Caco-2 (cell line): Measurements from ENCODE around the gene GPR171. TPM values are rescaled to one million over a fixed set of nuclear protein-coding genes. Genes with fewer than 3 reads are reported as not detected.
"Not testable (repeated sequence)": the region's sequence is repeated elsewhere in the genome, so short reads cannot be mapped to it uniquely, and the experiment has no call there.

Experiments
- BruUV-seq: library from RNA; stranded (reverse); fragments of 400-500 nt; replicated peaks from 2 replicates; lab custom pipeline; 2021; lab: Mats Ljungman, UMichigan
- CTCF ChIA-PET: fragments of 300-600 bp; sonication (Branson Sonifier 250); formaldehyde crosslinking; loops from one replicate; lab custom pipeline; 2022; ENCODE audit warnings: antibody characterized with exemption; lab: Charles Lee
- POLR2A ChIA-PET: fragments of 300-600 bp; sonication (Branson Sonifier 250); formaldehyde crosslinking; loops from one replicate; lab custom pipeline; 2022; ENCODE audit warnings: antibody characterized with exemption; lab: Charles Lee
- DNase-seq, 2 experiments: peaks; one replicate each; pipeline versions ENCODE4 v3.0.0 to v3.0.0-alpha.2; 2020 to 2022
- H3K27me3 ChIP-seq: replicated peaks from 2 replicates; pipeline ENCODE4 v1.6.0; 2011; ENCODE audit warnings: low read length; ENCODE audit not compliant: control insufficient read depth, insufficient read depth
- H3K36me3 ChIP-seq: 2 replicates; pipeline ENCODE4 v1.5.1; 2011; ENCODE audit warnings: low read length; ENCODE audit not compliant: control insufficient read depth, insufficient read depth
- H3K4me1 ChIP-seq: fragments of 250-450 bp; sonication (Bioruptor Pico); 2 replicates; pipeline ENCODE4 v1.5.1; 2020; ENCODE audit warnings: mild to moderate bottlenecking
- H3K4me3 ChIP-seq: 2 replicates; pipeline ENCODE4 v1.5.1; 2011; ENCODE audit warnings: low read depth, mild to moderate bottlenecking, control low read depth, low read length
- H3K9me3 ChIP-seq: fragments of 250-450 bp; sonication (Bioruptor Pico); 2 replicates; pipeline ENCODE4 v1.5.1; 2020; ENCODE audit warnings: mild to moderate bottlenecking, moderate library complexity
- H3K27ac Mint-ChIP-seq: one replicate; pipeline ENCODE4 v1.8.0; 2022; ENCODE audit warnings: mixed read lengths; ENCODE audit not compliant: unreplicated experiment
- H3K27me3 Mint-ChIP-seq: one replicate; pipeline ENCODE4 v1.8.0; 2022; ENCODE audit warnings: mixed read lengths; ENCODE audit not compliant: insufficient read depth, unreplicated experiment
- H3K36me3 Mint-ChIP-seq: one replicate; pipeline ENCODE4 v1.8.0; 2022; ENCODE audit warnings: mild to moderate bottlenecking, mixed read lengths; ENCODE audit not compliant: insufficient read depth, unreplicated experiment
- H3K4me1 Mint-ChIP-seq: one replicate; pipeline ENCODE4 v1.8.0; 2022; ENCODE audit warnings: low read depth, mixed read lengths; ENCODE audit not compliant: unreplicated experiment
- H3K4me3 Mint-ChIP-seq: one replicate; pipeline ENCODE4 v1.8.0; 2022; ENCODE audit warnings: mild to moderate bottlenecking, moderate library complexity, mixed read lengths; ENCODE audit not compliant: unreplicated experiment
- H3K9me3 Mint-ChIP-seq: one replicate; pipeline ENCODE4 v1.8.0; 2022; ENCODE audit warnings: mixed read lengths; ENCODE audit not compliant: unreplicated experiment
- CTCF ChIP-seq, 2 experiments: fragments of 200-600 bp in 1 of 2; IDR thresholded peaks; 1 replicate in 1 of 2; 2 replicates in 1 of 2; pipeline versions ENCODE4 v1.5.1 to v1.8.0; 2011 to 2022; ENCODE audit warnings: antibody characterized with exemption in 1 of 2, control low read depth in 1 of 2, inconsistent platforms in 1 of 2, low read depth in 1 of 2, low read length in 1 of 2, mild to moderate bottlenecking in 1 of 2, moderate library complexity in 1 of 2; ENCODE audit not compliant: insufficient read depth in 1 of 2, severe bottlenecking in 1 of 2, unreplicated experiment in 1 of 2
- intact Hi-C: fragments of 100-400 bp; cut with micrococcal nuclease; formaldehyde crosslinking; loops from one replicate; pipeline ENCODE4 v1.10.0; 2022; ENCODE audit not compliant: unreplicated experiment
- total RNA-seq: library from RNA; stranded (reverse); gene quantifications from 2 replicates; pipeline ENCODE4 v1.2.3, GENCODE V29; 2022

GPR171 gene
- total RNA-seq, 1 experiment from 2014 or later, result not detected

DNA sequence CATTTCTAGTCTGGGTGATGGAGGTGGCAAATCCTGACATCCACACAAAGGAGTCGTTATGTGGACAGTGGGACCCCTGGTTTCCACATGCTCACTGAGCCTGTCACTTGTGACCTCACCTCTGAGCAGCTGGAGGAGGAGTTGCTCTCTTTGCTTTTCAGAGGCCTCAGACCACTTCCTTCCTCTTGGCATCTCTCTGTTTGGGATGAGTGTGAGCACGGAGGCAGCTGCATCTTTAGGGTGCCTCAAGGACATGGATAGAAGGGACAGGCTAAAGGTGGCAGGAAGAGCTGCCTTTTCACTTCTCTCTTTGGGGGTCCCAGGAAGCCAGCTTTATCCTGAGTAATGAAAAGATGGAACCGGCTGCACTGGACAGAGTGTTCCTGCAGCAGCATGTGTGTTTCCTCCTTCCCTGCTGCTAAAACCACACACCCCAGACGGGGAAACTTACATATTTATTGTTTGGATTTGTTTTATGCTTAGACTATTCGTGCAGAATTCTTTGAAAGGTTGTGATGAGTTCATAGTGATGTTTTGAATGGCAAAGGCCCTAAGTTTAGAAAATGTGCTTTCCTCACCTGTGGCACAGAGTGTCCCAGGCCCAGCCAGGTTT lies 31.8 kb downstream of the GPR171 start:
- H3K4me1 Mint-ChIP-seq, result peaks cover 10% of the 10 kb centered on the region
- no peak for TF ChIP-seq CTCF (IDR thresholded peaks at IDR 0.05; ENCODE audit: insufficient read depth in 1 of 2, low read depth in 1 of 2, low read length in 1 of 2, severe bottlenecking in 1 of 2, unreplicated experiment in 1 of 2)
- no peaks in the 10 kb centered on the region for H3K27me3 ChIP-seq
- H3K36me3 Mint-ChIP-seq, result peaks cover 18% of the 10 kb centered on the region
- no peak overlapping the region for H3K4me3 Mint-ChIP-seq
- no peaks in the 10 kb centered on the region for H3K9me3 Mint-ChIP-seq
- H3K27ac Mint-ChIP-seq, result peak overlapping the region; percentile 68
- H3K4me3 ChIP-seq, result no peak overlapping the region
- no peaks in the 10 kb centered on the region for H3K36me3 ChIP-seq
- intact Hi-C loops, result no loop called here
- no peak for DNase-seq
- H3K27me3 Mint-ChIP-seq, result no peaks in the 10 kb centered on the region
- ChIA-PET CTCF (no interaction called here), POLR2A (no interaction called here)
- no peaks in the 10 kb centered on the region for H3K9me3 ChIP-seq
- BruUV-seq, result no TSS peak
- no peaks in the 10 kb centered on the region for H3K4me1 ChIP-seq

GRCh38 chr3:151169948-151170679 lies 32.9 kb downstream of the GPR171 start:
- DNase-seq, H3K4me3 Mint-ChIP-seq, H3K4me3 ChIP-seq, H3K4me1 ChIP-seq, H3K27ac Mint-ChIP-seq, H3K27me3 ChIP-seq, CTCF ChIA-PET, H3K9me3 ChIP-seq, H3K9me3 Mint-ChIP-seq, BruUV-seq, H3K27me3 Mint-ChIP-seq, H3K36me3 ChIP-seq, POLR2A ChIA-PET: not testable (repeated sequence)
- H3K4me1 Mint-ChIP-seq, result peaks cover 13% of the 10 kb centered on the region
- peaks cover 27% of the 10 kb centered on the region for H3K36me3 Mint-ChIP-seq
- intact Hi-C loops, result loop anchor here (2.0 to 5.0 kb wide), 4 partner anchors 42 to 747 kb away; no protein-coding TSS in a partner anchor

DNA sequence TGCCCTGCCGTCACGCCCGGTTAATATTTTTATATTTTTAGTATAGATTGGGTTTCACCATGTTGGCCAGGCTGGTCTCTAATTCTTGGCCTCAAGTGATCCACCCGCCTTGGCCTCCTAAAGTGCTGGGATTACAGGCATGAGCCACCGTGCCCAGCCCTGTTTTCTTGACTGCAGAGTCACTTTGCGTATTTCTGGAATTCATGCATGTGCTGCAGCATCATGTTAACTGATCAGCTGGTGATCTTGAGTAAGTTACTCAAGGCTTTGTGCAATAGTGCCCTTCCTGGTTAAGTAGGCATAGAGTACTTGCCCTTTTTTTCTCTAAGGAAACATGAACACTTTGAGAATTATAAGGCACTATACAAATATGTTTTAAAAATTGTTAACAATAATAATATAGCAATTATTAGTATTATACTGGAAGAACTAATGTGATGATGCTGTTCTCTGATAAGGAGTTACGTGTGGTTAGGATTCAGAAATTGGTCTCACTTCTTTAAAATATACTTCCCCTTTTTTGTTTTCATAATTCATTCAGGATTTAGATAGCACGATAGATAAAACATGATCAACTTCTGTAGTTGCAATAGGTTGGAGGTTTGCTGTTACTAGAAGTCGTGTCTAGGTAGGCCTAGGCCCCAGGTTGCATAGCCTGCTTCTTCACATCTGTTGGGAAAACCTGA lies 33.6 kb downstream of the GPR171 start:
- no TSS peak for BruUV-seq
- Mint-ChIP-seq H3K27ac (no peak overlapping the region), H3K9me3 (no peaks in the 10 kb centered on the region), H3K36me3 (peaks cover 27% of the 10 kb centered on the region), H3K4me3 (no peak overlapping the region), H3K4me1 (peaks cover 13% of the 10 kb centered on the region), H3K27me3 (no peaks in the 10 kb centered on the region)
- ChIA-PET CTCF (no interaction called here), POLR2A (no interaction called here)
- no peaks in the 10 kb centered on the region for H3K27me3 ChIP-seq
- H3K36me3 ChIP-seq, result no peaks in the 10 kb centered on the region
- no peak for TF ChIP-seq CTCF (IDR thresholded peaks at IDR 0.05; ENCODE audit: insufficient read depth in 1 of 2, low read depth in 1 of 2, low read length in 1 of 2, severe bottlenecking in 1 of 2, unreplicated experiment in 1 of 2)
- H3K4me3 ChIP-seq, result no peak overlapping the region
- no peaks in the 10 kb centered on the region for H3K4me1 ChIP-seq
- intact Hi-C loops, result loop anchor here (2.0 to 5.0 kb wide), 4 partner anchors 43 to 748 kb away; no protein-coding TSS in a partner anchor
- DNase-seq, result no peak
- H3K9me3 ChIP-seq, result no peaks in the 10 kb centered on the region
